Liver (tissue), 9 donors: Measurements from ENCODE around the gene ENTREP3. TPM values are rescaled to one million over a fixed set of nuclear protein-coding genes. Genes with fewer than 3 reads are reported as not detected.

Source experiments
- DNase-seq: peaks from one replicate; pipeline ENCODE4 v3.0.0-alpha.2; 2017; ENCODE audit warnings: low spot score
- H3K27ac ChIP-seq, 2 donors: one replicate each; pipeline ENCODE4 v1.7.0; 2013; ENCODE audit warnings: inconsistent platforms in 2 of 2, low read length in 2 of 2, control low read depth in 1 of 2, low read depth in 1 of 2, mild to moderate bottlenecking in 1 of 2
- H3K27me3 ChIP-seq, 4 donors: one replicate each; pipeline versions ENCODE4 v1.6.1 to v1.7.0; 2013; ENCODE audit warnings: low read length in 3 of 4, inconsistent platforms in 1 of 4, mild to moderate bottlenecking in 1 of 4, moderate library complexity in 1 of 4; ENCODE audit not compliant: control insufficient read depth in 4 of 4, insufficient read depth in 4 of 4
- H3K36me3 ChIP-seq, 4 donors: one replicate each; pipeline versions ENCODE4 v1.6.1 to v1.7.0; 2013; ENCODE audit warnings: low read length in 3 of 4, mild to moderate bottlenecking in 3 of 4, low read depth in 1 of 4, moderate library complexity in 1 of 4; ENCODE audit not compliant: control insufficient read depth in 4 of 4, insufficient read depth in 3 of 4
- H3K4me1 ChIP-seq, 4 donors: one replicate each; pipeline versions ENCODE4 v1.6.1 to v1.7.0; 2013; ENCODE audit warnings: low read length in 3 of 4, mild to moderate bottlenecking in 3 of 4, moderate library complexity in 1 of 4; ENCODE audit not compliant: control insufficient read depth in 4 of 4, insufficient read depth in 4 of 4
- H3K4me3 ChIP-seq, 3 donors: one replicate each; pipeline versions ENCODE4 v1.6.1 to v1.7.0; 2013; ENCODE audit warnings: low read length in 3 of 3, control low read depth in 1 of 3, low read depth in 1 of 3, mild to moderate bottlenecking in 1 of 3
- H3K9ac ChIP-seq, 2 donors: one replicate each; pipeline ENCODE4 v1.7.0; 2013; ENCODE audit warnings: low read length in 2 of 2, mild to moderate bottlenecking in 2 of 2, moderate library complexity in 2 of 2, control low read depth in 1 of 2, low read depth in 1 of 2
- H3K9me3 ChIP-seq, 4 donors: one replicate each; pipeline versions ENCODE4 v1.6.1 to v1.7.0; 2013; ENCODE audit warnings: low read length in 3 of 4; ENCODE audit not compliant: control insufficient read depth in 4 of 4
- EGR1 ChIP-seq, 2 donors: IDR thresholded peaks; 2 replicates each; pipeline ENCODE4 v1.6.1; 2016 to 2018; ENCODE audit warnings: antibody characterized with exemption in 2 of 2, low read depth in 2 of 2
- FOXA1 ChIP-seq: IDR thresholded peaks from 2 replicates; pipeline ENCODE4 v1.6.1; 2016; ENCODE audit warnings: antibody characterized with exemption
- FOXA2 ChIP-seq: IDR thresholded peaks from 2 replicates; pipeline ENCODE4 v1.6.1; 2016; ENCODE audit warnings: antibody characterized with exemption
- GABPA ChIP-seq, 2 donors: IDR thresholded peaks in 1 of 2; conservative IDR thresholded peaks in 1 of 2; 2 replicates each; pipeline ENCODE4 v1.6.1; 2016; ENCODE audit warnings: antibody characterized with exemption in 2 of 2, mild to moderate bottlenecking in 1 of 2, moderate library complexity in 1 of 2
- HNF4A ChIP-seq, 2 donors: conservative IDR thresholded peaks; 2 replicates each; pipeline ENCODE4 v1.6.1; 2016; ENCODE audit warnings: antibody characterized with exemption in 2 of 2, mild to moderate bottlenecking in 2 of 2
- HNF4G ChIP-seq: IDR thresholded peaks from 2 replicates; pipeline ENCODE4 v1.6.1; 2016; ENCODE audit warnings: antibody characterized with exemption
- JUND ChIP-seq, 2 donors: IDR thresholded peaks; 2 replicates each; pipeline ENCODE4 v1.6.1; 2016; ENCODE audit warnings: antibody characterized with exemption in 2 of 2
- MAX ChIP-seq: IDR thresholded peaks from 2 replicates; pipeline ENCODE4 v1.6.1; 2016; ENCODE audit warnings: antibody characterized with exemption
- NR2F2 ChIP-seq: IDR thresholded peaks from 2 replicates; pipeline ENCODE4 v1.6.1; 2016; ENCODE audit warnings: antibody characterized with exemption
- RAD21 ChIP-seq, 2 donors: IDR thresholded peaks; 2 replicates each; pipeline ENCODE4 v1.6.1; 2016; ENCODE audit warnings: antibody characterized with exemption in 2 of 2, mild to moderate bottlenecking in 2 of 2
- RXRA ChIP-seq, 2 donors: IDR thresholded peaks; 2 replicates each; pipeline ENCODE4 v1.6.1; 2017 to 2018; ENCODE audit warnings: antibody characterized with exemption in 2 of 2, mild to moderate bottlenecking in 1 of 2
- SP1 ChIP-seq: IDR thresholded peaks from 2 replicates; pipeline ENCODE4 v1.6.1; 2018; ENCODE audit warnings: antibody characterized with exemption, mild to moderate bottlenecking
- TAF1 ChIP-seq: conservative IDR thresholded peaks from 2 replicates; pipeline ENCODE4 v1.6.1; 2016; ENCODE audit warnings: antibody characterized with exemption, mild to moderate bottlenecking
- YY1 ChIP-seq: IDR thresholded peaks from 2 replicates; pipeline ENCODE4 v1.6.1; 2016; ENCODE audit warnings: antibody characterized with exemption, mild to moderate bottlenecking
- WGBS: extraction: QIAGEN DNeasy Blood & Tissue Kit; methylation state at CpG from one replicate; pipeline ENCODE4 v1.1.7; 2013; 5-methylcytosine and 5-hydroxymethylcytosine counted together
- polyA plus RNA-seq, 2 donors: library from polyadenylated mRNA; stranded (reverse) in 1 of 2; unstranded in 1 of 2; fragments of 200-250 nt in 1 of 2; fragments of >200 nt in 1 of 2; fragmentation: Nextera tagmentation in 1 of 2; extraction: Ambion mirVana in 1 of 2; gene quantifications; one replicate each; pipeline versions ENCODE4 v1.2.1 to v1.2.3, GENCODE V29; 2013 to 2015
- total RNA-seq, 2 donors: library from RNA; depleted of rRNA; stranded (reverse); fragments of >200 nt; gene quantifications; one replicate each; pipeline ENCODE4 v1.2.3, GENCODE V29; 2014
- TF ChIP-seq, protein P1 (sequence below): fragments of 150-350 bp; IDR thresholded peaks from 2 replicates; pipeline ENCODE4 v1.5.1; 2017; ENCODE audit warnings: improper control_type of control experiment, low read depth, low read length; ENCODE audit not compliant: missing input control
- TF ChIP-seq, protein P2 (sequence below): IDR thresholded peaks from 2 replicates; pipeline ENCODE4 v1.6.1; 2016; ENCODE audit warnings: antibody characterized with exemption, mild to moderate bottlenecking
- TF ChIP-seq, protein P3 (sequence below): IDR thresholded peaks from 2 replicates; pipeline ENCODE4 v1.6.1; 2016; ENCODE audit warnings: antibody characterized with exemption
- TF ChIP-seq, protein P4 (sequence below): IDR thresholded peaks from 2 replicates; pipeline ENCODE4 v1.6.1; 2016; ENCODE audit warnings: antibody characterized with exemption
- donor health status: healthy.
- donor health status: healthy.
- donor health status: healthy.
- donor health status: healthy.
- donor health status: healthy.

ENTREP3 gene
- total and polyA plus RNA-seq, 4 donors, result 2.8 to 7.9 (median 3.5) TPM

DNA sequence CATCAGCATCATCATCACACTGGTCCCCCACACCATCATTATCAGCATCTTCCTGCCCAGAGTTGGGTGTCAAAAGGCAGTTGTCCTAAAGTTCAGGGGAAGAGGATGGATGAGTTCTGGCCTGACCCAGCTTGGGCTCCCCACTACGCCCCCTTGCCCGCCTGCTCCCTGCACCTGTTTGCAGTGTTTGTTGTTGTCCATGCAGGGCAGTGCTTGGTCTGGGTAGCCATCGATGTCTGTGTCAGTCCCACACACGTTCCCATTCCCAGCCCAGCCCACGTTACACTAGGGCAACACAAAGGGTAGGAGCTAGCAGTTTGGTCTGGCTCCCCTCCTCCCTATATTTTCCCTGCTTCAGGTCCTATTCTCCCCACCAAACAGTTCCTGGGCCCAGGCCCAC, 54.4 kb downstream of the ENTREP3 start:
- TF ChIP-seq FOXA1 (no peak), FOXA2 (no peak), RXRA (IDR thresholded peaks at IDR 0.05) (no peak), RAD21 (IDR thresholded peaks at IDR 0.05) (no peak), NR2F2 (no peak), HNF4A (conservative IDR thresholded peaks at IDR 0.05) (no peak), SP1 (no peak), GABPA (IDR thresholded peaks at IDR 0.05 in 1 of 2, conservative IDR thresholded peaks at IDR 0.05 in 1 of 2) (no peak), HNF4G (no peak), EGR1 (IDR thresholded peaks at IDR 0.05; ENCODE audit: low read depth in 2 of 2) (no peak), YY1 (no peak), TAF1 (no peak), MAX (no peak), JUND (IDR thresholded peaks at IDR 0.05) (no peak)
- TF ChIP-seq, protein P1, sequence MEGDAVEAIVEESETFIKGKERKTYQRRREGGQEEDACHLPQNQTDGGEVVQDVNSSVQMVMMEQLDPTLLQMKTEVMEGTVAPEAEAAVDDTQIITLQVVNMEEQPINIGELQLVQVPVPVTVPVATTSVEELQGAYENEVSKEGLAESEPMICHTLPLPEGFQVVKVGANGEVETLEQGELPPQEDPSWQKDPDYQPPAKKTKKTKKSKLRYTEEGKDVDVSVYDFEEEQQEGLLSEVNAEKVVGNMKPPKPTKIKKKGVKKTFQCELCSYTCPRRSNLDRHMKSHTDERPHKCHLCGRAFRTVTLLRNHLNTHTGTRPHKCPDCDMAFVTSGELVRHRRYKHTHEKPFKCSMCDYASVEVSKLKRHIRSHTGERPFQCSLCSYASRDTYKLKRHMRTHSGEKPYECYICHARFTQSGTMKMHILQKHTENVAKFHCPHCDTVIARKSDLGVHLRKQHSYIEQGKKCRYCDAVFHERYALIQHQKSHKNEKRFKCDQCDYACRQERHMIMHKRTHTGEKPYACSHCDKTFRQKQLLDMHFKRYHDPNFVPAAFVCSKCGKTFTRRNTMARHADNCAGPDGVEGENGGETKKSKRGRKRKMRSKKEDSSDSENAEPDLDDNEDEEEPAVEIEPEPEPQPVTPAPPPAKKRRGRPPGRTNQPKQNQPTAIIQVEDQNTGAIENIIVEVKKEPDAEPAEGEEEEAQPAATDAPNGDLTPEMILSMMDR, result no peak
- TF ChIP-seq, protein P2, sequence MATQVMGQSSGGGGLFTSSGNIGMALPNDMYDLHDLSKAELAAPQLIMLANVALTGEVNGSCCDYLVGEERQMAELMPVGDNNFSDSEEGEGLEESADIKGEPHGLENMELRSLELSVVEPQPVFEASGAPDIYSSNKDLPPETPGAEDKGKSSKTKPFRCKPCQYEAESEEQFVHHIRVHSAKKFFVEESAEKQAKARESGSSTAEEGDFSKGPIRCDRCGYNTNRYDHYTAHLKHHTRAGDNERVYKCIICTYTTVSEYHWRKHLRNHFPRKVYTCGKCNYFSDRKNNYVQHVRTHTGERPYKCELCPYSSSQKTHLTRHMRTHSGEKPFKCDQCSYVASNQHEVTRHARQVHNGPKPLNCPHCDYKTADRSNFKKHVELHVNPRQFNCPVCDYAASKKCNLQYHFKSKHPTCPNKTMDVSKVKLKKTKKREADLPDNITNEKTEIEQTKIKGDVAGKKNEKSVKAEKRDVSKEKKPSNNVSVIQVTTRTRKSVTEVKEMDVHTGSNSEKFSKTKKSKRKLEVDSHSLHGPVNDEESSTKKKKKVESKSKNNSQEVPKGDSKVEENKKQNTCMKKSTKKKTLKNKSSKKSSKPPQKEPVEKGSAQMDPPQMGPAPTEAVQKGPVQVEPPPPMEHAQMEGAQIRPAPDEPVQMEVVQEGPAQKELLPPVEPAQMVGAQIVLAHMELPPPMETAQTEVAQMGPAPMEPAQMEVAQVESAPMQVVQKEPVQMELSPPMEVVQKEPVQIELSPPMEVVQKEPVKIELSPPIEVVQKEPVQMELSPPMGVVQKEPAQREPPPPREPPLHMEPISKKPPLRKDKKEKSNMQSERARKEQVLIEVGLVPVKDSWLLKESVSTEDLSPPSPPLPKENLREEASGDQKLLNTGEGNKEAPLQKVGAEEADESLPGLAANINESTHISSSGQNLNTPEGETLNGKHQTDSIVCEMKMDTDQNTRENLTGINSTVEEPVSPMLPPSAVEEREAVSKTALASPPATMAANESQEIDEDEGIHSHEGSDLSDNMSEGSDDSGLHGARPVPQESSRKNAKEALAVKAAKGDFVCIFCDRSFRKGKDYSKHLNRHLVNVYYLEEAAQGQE, result no peak
- TF ChIP-seq, protein P3, sequence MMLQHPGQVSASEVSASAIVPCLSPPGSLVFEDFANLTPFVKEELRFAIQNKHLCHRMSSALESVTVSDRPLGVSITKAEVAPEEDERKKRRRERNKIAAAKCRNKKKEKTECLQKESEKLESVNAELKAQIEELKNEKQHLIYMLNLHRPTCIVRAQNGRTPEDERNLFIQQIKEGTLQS, result no peak
- TF ChIP-seq, protein P4, sequence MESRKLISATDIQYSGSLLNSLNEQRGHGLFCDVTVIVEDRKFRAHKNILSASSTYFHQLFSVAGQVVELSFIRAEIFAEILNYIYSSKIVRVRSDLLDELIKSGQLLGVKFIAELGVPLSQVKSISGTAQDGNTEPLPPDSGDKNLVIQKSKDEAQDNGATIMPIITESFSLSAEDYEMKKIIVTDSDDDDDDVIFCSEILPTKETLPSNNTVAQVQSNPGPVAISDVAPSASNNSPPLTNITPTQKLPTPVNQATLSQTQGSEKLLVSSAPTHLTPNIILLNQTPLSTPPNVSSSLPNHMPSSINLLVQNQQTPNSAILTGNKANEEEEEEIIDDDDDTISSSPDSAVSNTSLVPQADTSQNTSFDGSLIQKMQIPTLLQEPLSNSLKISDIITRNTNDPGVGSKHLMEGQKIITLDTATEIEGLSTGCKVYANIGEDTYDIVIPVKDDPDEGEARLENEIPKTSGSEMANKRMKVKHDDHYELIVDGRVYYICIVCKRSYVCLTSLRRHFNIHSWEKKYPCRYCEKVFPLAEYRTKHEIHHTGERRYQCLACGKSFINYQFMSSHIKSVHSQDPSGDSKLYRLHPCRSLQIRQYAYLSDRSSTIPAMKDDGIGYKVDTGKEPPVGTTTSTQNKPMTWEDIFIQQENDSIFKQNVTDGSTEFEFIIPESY, result no peak
- Histone ChIP-seq H3K4me1 (no peaks in the 10 kb centered on the region), H3K36me3 (peaks cover 0 to 5% (median 0%) of the 10 kb centered on the region in 4 donors), H3K27me3 (no peaks in the 10 kb centered on the region), H3K9ac (no peak overlapping the region), H3K4me3 (no peak overlapping the region), H3K9me3 (no peaks in the 10 kb centered on the region), H3K27ac (no peak overlapping the region)
- 93% methylated on average over 5 of the region's 5 CpGs for WGBS
- no peak for DNase-seq
